GM12801 (cell line): ENCODE measurements around the gene C12orf56.

Experiments used
- TF ChIP-seq, protein P1 (sequence below): IDR thresholded peaks from one replicate; pipeline ENCODE4 v1.5.1; 2011; ENCODE audit warnings: control low read depth; ENCODE audit not compliant: insufficient read length; ENCODE audit errors: extremely low read depth

The C12orf56 gene

DNA sequence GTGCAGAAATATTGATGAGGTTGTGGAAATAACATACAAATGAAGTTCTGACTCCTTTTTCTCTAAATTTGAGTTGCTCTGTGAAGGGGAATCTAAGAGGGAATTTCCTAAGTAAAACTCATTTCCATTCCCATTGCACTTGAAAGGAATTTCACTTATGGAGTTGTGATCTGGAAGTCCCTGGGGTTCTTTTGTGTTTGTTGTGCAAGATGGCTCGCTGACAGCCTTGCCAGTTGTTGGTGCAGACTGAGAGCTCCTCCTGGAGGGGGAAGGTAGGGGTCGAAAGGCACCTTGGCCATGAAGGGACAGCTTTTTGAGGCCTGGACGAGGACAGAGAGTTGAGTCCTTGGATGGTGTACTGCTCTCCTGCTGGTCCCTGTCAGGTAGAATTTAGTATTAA is 72.0 kb downstream of the C12orf56 start:
- TF ChIP-seq, protein P1, sequence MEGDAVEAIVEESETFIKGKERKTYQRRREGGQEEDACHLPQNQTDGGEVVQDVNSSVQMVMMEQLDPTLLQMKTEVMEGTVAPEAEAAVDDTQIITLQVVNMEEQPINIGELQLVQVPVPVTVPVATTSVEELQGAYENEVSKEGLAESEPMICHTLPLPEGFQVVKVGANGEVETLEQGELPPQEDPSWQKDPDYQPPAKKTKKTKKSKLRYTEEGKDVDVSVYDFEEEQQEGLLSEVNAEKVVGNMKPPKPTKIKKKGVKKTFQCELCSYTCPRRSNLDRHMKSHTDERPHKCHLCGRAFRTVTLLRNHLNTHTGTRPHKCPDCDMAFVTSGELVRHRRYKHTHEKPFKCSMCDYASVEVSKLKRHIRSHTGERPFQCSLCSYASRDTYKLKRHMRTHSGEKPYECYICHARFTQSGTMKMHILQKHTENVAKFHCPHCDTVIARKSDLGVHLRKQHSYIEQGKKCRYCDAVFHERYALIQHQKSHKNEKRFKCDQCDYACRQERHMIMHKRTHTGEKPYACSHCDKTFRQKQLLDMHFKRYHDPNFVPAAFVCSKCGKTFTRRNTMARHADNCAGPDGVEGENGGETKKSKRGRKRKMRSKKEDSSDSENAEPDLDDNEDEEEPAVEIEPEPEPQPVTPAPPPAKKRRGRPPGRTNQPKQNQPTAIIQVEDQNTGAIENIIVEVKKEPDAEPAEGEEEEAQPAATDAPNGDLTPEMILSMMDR: no peak

DNA sequence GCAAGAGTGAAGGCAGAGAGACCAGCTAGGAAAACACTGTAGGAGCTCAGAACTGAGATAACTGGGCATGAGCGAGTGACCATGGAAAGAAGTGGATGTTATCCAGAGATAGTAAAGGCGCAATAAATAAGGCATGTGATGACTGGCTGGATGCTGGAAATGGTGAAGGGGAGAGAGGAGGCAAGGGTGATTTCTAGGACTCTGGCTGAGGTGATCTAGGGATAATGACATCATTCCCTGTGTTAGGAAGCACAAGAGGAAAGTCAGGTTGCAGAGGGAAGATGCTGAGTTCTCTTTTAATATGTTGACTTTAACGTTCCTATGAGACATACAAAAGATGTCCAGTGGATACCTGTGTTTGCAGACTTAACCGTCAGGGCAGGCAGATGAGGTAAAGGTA is 78.7 kb downstream of the C12orf56 start:
- TF ChIP-seq, protein P1: no peak

DNA sequence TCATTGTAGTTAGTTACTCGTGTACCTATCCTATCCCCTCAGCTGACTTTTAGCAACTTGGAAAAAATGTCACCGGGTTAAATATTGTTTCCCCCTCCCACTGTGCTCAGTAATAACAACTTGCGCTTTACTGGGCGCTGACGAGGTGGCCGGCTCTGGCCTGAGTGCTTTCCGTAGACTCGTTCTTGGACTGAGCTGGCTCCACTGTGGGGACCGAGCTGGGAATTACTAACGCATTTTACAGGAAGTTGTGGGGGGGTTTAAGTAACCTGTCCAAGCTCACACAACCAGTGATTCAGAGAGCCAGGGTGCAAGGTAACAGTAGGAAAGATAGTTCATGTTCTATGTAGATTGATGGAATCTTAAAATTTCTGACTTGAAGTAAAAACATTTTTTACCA is 86.0 kb downstream of the C12orf56 start:
- TF ChIP-seq, protein P1: no peak

DNA sequence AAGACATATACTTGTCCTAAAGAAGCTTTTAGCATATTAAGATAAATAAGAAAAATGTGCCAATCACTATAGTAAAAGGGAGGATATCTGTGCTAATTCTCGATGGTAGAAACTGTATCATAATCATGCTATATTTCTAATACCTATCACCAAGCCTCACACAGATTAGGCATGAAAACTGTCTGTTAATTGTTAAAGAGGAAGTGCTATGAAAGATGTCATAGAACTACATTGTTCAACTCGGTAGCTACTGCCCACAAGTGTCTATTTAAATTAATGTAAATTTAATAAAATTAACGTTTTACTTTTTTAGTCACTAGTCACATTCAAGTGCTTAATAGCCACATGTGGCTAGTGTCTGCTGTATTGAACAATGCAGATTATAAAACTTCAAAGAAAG is 90.9 kb downstream of the C12orf56 start:
- TF ChIP-seq, protein P1: no peak

DNA sequence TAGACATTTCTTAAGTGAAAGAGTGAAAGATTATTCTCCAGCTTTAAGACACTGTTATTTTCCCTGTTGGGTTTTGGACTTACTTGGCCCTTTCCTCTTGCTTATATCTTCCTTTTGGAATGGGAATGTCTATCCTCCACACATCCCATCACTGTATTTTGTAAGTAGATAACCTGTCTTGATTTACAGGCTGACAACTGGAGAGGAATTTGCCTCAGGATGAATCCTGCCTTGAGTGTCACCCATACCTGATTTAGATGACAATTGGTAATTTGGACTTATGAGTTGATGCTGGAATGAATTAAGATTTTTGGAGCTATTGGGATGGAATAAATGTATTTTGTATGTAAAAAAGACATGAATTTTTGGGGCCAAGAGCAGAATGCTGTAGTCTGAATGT is 94.3 kb downstream of the C12orf56 start:
- TF ChIP-seq, protein P1: no peak

DNA sequence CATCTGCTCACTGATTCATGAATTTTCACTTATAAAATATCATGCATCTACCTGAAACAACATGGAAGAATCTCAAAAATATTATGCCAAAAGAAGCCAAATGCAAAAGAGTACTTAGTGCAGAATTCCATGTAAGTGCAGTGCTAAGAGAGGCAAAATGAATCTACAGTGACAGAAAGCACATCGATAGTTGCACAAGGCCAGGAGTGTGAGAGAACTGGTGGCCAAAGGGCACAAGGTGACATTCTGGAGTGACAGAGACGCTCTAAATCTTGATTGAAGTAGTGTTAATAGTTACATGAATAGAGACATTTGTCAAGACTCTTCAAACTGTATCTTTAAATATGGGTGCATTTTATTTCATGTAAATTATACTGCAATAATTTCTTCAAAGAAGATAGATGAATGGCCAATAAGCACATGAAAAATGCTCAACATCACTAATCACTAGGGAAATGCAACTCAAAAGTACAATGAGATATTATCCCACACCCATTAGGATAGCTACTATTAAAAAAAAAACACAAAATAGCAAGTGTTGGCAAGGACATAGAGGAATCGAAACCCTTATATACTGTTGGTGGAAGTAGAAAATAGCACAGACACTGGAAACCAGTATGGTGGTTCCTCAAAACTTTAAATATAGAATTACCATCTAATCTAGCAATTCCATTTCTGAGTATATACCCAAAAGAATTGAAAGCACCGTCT is 96.7 kb downstream of the C12orf56 start:
- TF ChIP-seq, protein P1: no peak

DNA sequence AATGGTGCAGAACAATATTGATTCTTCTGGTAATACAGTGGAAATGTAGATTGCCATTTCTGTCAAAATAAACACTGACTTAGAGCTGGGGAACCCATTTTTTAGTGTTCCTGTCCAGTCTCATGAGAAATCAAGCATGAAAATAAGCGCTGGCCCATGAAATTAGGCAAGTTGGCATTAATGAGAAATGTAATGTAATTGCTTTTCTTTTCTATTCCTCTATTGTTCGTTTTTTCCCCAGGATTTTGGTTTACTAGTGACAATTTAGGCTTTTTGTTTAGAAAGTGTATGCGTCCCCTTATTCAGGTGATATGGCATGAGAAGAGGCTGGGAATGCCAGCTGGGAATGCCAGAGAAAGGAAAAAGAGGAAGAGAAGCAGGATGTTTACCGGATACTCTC is 104.0 kb downstream of the C12orf56 start:
- TF ChIP-seq, protein P1: no peak
